GM12873 (cell line): ENCODE results near the gene PSKH1.

Source experiments
- CTCF ChIP-seq: IDR thresholded peaks from 2 replicates; pipeline ENCODE4 v1.5.1; 2012; ENCODE audit warnings: low read depth, mild to moderate bottlenecking, moderate library complexity, low read length, control low read depth; ENCODE audit not compliant: insufficient read depth; ENCODE audit errors: missing control alignments

PSKH1 gene

GRCh38 chr16:67946966-67947558 lies 54.0 kb downstream of the PSKH1 start:
- TF ChIP-seq CTCF = no peak

DNA sequence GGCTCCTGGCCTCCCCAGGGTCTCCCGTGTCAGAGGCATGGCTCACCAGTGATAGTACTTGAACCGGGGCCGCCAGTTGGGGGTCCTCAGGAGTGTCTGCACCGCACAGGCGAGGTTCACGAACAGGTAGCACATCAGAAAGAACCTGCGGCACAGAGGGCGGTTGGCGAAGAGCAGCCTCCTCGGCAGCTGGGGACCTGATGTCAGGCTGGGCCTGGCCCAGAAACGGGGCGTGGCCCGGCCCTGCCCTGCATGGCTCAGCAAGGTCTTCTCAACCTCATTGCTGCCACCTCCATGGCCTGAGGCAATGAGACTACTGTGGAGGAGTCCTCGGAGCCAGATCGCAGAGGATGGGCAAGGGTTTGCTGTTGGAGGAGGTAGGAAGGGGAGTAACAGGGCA lies 55.0 kb downstream of the PSKH1 start:
- TF ChIP-seq CTCF = no peak

DNA sequence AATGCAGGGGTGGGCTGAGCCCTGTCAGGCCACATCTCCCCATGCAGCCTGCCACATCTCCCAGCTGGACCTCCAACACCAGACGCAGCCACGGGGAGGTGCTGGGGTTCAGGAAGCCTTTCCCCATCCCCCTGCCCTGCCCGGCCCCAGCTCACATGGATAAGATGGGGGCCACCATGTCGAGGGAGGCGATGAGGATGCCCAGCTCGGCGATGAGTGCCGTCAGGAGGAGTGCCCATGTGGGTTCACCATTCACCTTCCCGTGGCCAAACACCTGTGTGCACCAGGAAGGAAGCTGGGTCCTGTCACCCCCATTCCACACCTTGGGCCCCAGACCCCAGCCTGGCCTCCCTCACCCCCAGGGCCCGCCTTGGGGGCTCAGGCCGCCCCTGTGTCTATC lies 56.6 kb downstream of the PSKH1 start:
- no peak for TF ChIP-seq CTCF

GRCh38 chr16:67950335-67950843 lies 57.3 kb downstream of the PSKH1 start:
- TF ChIP-seq CTCF = no peak

DNA sequence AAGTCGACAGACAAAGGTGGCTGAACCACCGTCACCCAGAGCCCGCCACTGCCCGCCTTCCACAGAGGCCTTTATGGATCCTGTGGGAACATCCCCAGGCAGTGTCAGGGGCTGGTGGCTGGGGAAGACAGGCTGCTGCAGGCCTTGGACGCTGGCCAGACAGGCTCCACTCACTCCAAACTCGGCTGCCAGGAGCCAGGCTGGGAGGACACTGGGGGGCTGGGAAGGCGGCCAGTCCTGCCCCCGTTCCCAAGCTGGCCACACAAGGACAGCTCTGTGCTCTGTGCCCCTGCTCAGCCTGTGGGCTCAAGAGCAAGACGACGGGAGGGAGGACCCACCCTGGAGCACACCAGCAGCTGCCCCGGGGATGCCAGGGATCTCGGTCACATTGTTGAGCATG lies 58.4 kb downstream of the PSKH1 start:
- no peak for TF ChIP-seq CTCF

- no peak for TF ChIP-seq CTCF
Observed at GRCh38 chr16:67953641-67954375, 60.8 kb downstream of the PSKH1 start.

GRCh38 chr16:67954421-67955196 lies 61.6 kb downstream of the PSKH1 start:
- no peak for TF ChIP-seq CTCF
